ENCODE measurements around the gene PNPLA5. TPM values are rescaled to one million over a fixed set of nuclear protein-coding genes. Genes with fewer than 3 reads are reported as not detected.

Gene PNPLA5
- total RNA-seq, 1 experiment from 2014 or later, result 5.3 TPM

GRCh38 chr22:43894122-43894521 lies 2.3 kb upstream of the PNPLA5 start:
- Mint-ChIP-seq H3K27me3 (ENCODE audit: low read depth) (peaks cover 14% of the 10 kb centered on the region), H3K4me3 (no peak overlapping the region), H3K27ac (no peak overlapping the region), H3K36me3 (no peaks in the 10 kb centered on the region), H3K4me1 (no peaks in the 10 kb centered on the region), H3K9me3 (no peaks in the 10 kb centered on the region)
- no peak for ATAC-seq
- TF ChIP-seq E2F5 (CRISPR knock-in tag; IDR thresholded peaks at IDR 0.05), result no peak
- no peak for TF ChIP-seq FOXK1 (CRISPR knock-in tag; IDR thresholded peaks at IDR 0.05)
- TF ChIP-seq E2F4 (CRISPR knock-in tag; IDR thresholded peaks at IDR 0.05; ENCODE audit: borderline replicate concordance, low read depth), result no peak
- TF ChIP-seq ESRRA (CRISPR knock-in tag; IDR thresholded peaks at IDR 0.05; ENCODE audit: borderline replicate concordance), result no peak
- TF ChIP-seq NR3C1 (CRISPR knock-in tag; conservative IDR thresholded peaks at IDR 0.05; ENCODE audit: low read depth), result no peak
- TF ChIP-seq ZNF232 (CRISPR knock-in tag; IDR thresholded peaks at IDR 0.05), result no peak
- TF ChIP-seq, protein P1, sequence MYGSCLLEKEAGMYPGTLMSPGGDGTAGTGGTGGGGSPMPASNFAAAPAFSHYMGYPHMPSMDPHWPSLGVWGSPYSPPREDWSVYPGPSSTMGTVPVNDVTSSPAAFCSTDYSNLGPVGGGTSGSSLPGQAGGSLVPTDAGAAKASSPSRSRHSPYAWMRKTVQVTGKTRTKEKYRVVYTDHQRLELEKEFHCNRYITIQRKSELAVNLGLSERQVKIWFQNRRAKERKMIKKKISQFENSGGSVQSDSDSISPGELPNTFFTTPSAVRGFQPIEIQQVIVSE (CRISPR knock-in tag; IDR thresholded peaks at IDR 0.05; ENCODE audit: borderline replicate concordance), result no peak
- no peak for DNase-seq (ENCODE audit: low spot score)
- ChIA-PET POLR2A (no interaction called here), CTCF (interaction anchor here (14.0 kb wide), 1 partner anchor 11 kb away, joined by 162 read pairs; no protein-coding TSS in a partner anchor)

GRCh38 chr22:43893266-43893665 lies 1.5 kb upstream of the PNPLA5 start:
- no peak for DNase-seq (ENCODE audit: low spot score)
- CTCF ChIA-PET, result interaction anchor here (1.2 to 14.0 kb wide), 2 partner anchors 10 to 53 kb away, joined by 3 to 162 read pairs; no protein-coding TSS in a partner anchor
- Mint-ChIP-seq H3K36me3 (no peaks in the 10 kb centered on the region), H3K4me1 (no peaks in the 10 kb centered on the region), H3K9me3 (no peaks in the 10 kb centered on the region), H3K27ac (no peak overlapping the region), H3K4me3 (no peak overlapping the region), H3K27me3 (ENCODE audit: low read depth) (peaks cover 14% of the 10 kb centered on the region)
- no peak for ATAC-seq
- POLR2A ChIA-PET, result no interaction called here
- TF ChIP-seq OVOL2 (CRISPR knock-in tag; IDR thresholded peaks at IDR 0.05; ENCODE audit: borderline replicate concordance) (no peak), ATF2 (CRISPR knock-in tag; IDR thresholded peaks at IDR 0.05; ENCODE audit: borderline replicate concordance, low read depth) (no peak), CREM (CRISPR knock-in tag; IDR thresholded peaks at IDR 0.05) (no peak), NR2C2 (CRISPR knock-in tag; IDR thresholded peaks at IDR 0.05) (no peak), ELF4 (CRISPR knock-in tag; IDR thresholded peaks at IDR 0.05; ENCODE audit: low read depth) (no peak)
- TF ChIP-seq, protein P2, sequence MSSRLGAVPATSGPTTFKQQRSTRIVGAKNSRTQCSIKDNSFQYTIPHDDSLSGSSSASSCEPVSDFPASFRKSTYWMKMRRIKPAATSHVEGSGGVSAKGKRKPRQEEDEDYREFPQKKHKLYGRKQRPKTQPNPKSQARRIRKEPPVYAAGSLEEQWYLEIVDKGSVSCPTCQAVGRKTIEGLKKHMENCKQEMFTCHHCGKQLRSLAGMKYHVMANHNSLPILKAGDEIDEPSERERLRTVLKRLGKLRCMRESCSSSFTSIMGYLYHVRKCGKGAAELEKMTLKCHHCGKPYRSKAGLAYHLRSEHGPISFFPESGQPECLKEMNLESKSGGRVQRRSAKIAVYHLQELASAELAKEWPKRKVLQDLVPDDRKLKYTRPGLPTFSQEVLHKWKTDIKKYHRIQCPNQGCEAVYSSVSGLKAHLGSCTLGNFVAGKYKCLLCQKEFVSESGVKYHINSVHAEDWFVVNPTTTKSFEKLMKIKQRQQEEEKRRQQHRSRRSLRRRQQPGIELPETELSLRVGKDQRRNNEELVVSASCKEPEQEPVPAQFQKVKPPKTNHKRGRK (CRISPR knock-in tag; IDR thresholded peaks at IDR 0.05; ENCODE audit: borderline replicate concordance), result no peak
- TF ChIP-seq, protein P3, sequence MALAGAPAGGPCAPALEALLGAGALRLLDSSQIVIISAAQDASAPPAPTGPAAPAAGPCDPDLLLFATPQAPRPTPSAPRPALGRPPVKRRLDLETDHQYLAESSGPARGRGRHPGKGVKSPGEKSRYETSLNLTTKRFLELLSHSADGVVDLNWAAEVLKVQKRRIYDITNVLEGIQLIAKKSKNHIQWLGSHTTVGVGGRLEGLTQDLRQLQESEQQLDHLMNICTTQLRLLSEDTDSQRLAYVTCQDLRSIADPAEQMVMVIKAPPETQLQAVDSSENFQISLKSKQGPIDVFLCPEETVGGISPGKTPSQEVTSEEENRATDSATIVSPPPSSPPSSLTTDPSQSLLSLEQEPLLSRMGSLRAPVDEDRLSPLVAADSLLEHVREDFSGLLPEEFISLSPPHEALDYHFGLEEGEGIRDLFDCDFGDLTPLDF (CRISPR knock-in tag; IDR thresholded peaks at IDR 0.05), result no peak
- TF ChIP-seq, protein P4, sequence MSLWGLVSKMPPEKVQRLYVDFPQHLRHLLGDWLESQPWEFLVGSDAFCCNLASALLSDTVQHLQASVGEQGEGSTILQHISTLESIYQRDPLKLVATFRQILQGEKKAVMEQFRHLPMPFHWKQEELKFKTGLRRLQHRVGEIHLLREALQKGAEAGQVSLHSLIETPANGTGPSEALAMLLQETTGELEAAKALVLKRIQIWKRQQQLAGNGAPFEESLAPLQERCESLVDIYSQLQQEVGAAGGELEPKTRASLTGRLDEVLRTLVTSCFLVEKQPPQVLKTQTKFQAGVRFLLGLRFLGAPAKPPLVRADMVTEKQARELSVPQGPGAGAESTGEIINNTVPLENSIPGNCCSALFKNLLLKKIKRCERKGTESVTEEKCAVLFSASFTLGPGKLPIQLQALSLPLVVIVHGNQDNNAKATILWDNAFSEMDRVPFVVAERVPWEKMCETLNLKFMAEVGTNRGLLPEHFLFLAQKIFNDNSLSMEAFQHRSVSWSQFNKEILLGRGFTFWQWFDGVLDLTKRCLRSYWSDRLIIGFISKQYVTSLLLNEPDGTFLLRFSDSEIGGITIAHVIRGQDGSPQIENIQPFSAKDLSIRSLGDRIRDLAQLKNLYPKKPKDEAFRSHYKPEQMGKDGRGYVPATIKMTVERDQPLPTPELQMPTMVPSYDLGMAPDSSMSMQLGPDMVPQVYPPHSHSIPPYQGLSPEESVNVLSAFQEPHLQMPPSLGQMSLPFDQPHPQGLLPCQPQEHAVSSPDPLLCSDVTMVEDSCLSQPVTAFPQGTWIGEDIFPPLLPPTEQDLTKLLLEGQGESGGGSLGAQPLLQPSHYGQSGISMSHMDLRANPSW (CRISPR knock-in tag; conservative IDR thresholded peaks at IDR 0.05; ENCODE audit: low read depth), result no peak
